IMR-90 (cell line): ENCODE measurements around the gene PSKH1.

Source experiments
- BHLHE40 ChIP-seq: fragments of 150-350 bp; IDR thresholded peaks from 2 replicates; pipeline ENCODE4 v1.6.1; 2016; ENCODE audit warnings: mild to moderate bottlenecking, low read depth, low read length
- CTCF ChIP-seq: conservative IDR thresholded peaks from 2 replicates; pipeline ENCODE4 v1.5.1; 2012; ENCODE audit warnings: mild to moderate bottlenecking, low read depth, low read length, improper control_type of control experiment
- FOS ChIP-seq: fragments of 150-350 bp; IDR thresholded peaks from 2 replicates; pipeline ENCODE4 v1.6.1; 2016; ENCODE audit warnings: low read depth, low read length
- MAFK ChIP-seq: IDR thresholded peaks from 2 replicates; pipeline ENCODE4 v1.6.1; 2012; ENCODE audit warnings: low read depth, low read length, improper control_type of control experiment
- MXI1 ChIP-seq: IDR thresholded peaks from 2 replicates; pipeline ENCODE4 v1.6.1; 2012; ENCODE audit warnings: low read depth, mild to moderate bottlenecking, low read length, moderate library complexity, borderline replicate concordance
- NFE2L2 ChIP-seq: fragments of 150-350 bp; IDR thresholded peaks from 2 replicates; pipeline ENCODE4 v1.6.1; 2016; ENCODE audit warnings: low read depth, mild to moderate bottlenecking, low read length
- POLR2A ChIP-seq: IDR thresholded peaks from 2 replicates; pipeline ENCODE4 v1.6.1; 2012; ENCODE audit warnings: mild to moderate bottlenecking, low read depth, low read length
- RAD21 ChIP-seq: IDR thresholded peaks from 2 replicates; pipeline ENCODE4 v1.6.1; 2012; ENCODE audit warnings: low read length, improper control_type of control experiment
- RCOR1 ChIP-seq: IDR thresholded peaks from 2 replicates; pipeline ENCODE4 v1.6.1; 2012; ENCODE audit warnings: mild to moderate bottlenecking, low read length, improper control_type of control experiment; ENCODE audit not compliant: insufficient replicate concordance
- USF2 ChIP-seq: fragments of 150-350 bp; IDR thresholded peaks from 2 replicates; pipeline ENCODE4 v1.6.1; 2017; ENCODE audit warnings: mild to moderate bottlenecking, antibody characterized with exemption, low read length, low read depth
- TF ChIP-seq, protein P1 (sequence below): fragments of 150-350 bp; IDR thresholded peaks from 2 replicates; pipeline ENCODE4 v1.6.1; 2016; ENCODE audit warnings: low read depth, mild to moderate bottlenecking, low read length, moderate library complexity, borderline replicate concordance

DNA sequence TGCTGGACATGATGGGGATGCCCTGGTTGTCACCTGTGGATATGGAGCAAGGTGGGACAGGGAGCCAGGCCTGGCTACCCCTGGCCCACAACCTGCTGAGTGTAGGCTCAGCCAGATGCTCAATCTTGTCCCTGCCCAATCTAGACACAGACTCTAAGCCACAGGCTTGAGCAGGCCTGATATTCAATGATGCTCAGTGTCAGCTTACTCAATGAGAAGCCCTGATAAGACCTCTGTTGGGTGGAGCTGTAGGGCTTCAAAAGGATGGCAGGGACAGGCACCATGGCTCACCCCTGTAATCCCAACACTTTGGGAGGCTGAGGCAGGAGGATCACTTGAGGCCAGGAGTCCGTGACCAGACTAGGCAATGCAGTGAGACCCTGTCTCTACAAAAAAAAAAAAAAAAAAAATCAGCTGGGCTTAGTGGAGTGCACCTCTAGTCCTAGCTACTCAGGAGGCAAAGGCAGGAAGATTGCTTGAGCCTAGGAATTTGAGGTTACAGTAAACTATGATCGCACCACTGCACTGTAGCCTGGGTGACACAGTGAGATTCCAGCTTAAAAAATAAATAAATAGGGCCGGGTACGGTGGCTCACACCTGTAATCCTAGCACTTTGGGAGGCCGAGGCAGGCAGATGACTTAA, 47.5 kb downstream of the PSKH1 start:
- TF ChIP-seq POLR2A (no peak), CTCF (no peak), RAD21 (no peak), BHLHE40 (no peak), MXI1 (no peak), USF2 (no peak), NFE2L2 (no peak), MAFK (no peak), RCOR1 (no peak), FOS (no peak)
- TF ChIP-seq, protein P1, sequence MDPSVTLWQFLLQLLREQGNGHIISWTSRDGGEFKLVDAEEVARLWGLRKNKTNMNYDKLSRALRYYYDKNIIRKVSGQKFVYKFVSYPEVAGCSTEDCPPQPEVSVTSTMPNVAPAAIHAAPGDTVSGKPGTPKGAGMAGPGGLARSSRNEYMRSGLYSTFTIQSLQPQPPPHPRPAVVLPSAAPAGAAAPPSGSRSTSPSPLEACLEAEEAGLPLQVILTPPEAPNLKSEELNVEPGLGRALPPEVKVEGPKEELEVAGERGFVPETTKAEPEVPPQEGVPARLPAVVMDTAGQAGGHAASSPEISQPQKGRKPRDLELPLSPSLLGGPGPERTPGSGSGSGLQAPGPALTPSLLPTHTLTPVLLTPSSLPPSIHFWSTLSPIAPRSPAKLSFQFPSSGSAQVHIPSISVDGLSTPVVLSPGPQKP, result no peak
